H9 (cell line): Measurements from ENCODE around the gene ZMYND11. TPM values are rescaled to one million over a fixed set of nuclear protein-coding genes. Genes with fewer than 3 reads are reported as not detected.

Experiments used
- DNase-seq: peaks from one replicate; pipeline ENCODE4 v3.0.0-alpha.2; 2017
- H2AFZ ChIP-seq: one replicate; pipeline ENCODE4 v1.6.1; 2013; ENCODE audit warnings: mild to moderate bottlenecking, low read length, control low read depth, moderate library complexity
- H2AK5ac ChIP-seq: 2 replicates; pipeline ENCODE4 v1.6.1; 2013; ENCODE audit warnings: low read length, control low read depth, mixed read lengths; ENCODE audit not compliant: insufficient read length
- H2BK120ac ChIP-seq: one replicate; pipeline ENCODE4 v1.6.1; 2013; ENCODE audit warnings: low read depth, mild to moderate bottlenecking, low read length, control low read depth, inconsistent platforms; ENCODE audit not compliant: poor library complexity, severe bottlenecking
- H2BK12ac ChIP-seq: 2 replicates; pipeline ENCODE4 v1.6.1; 2013; ENCODE audit warnings: low read length, control low read depth, mixed read lengths, low read depth; ENCODE audit not compliant: insufficient read length
- H2BK15ac ChIP-seq: 2 replicates; pipeline ENCODE4 v1.6.1; 2013; ENCODE audit warnings: low read depth, low read length, control low read depth
- H2BK20ac ChIP-seq: one replicate; pipeline ENCODE4 v1.6.1; 2013; ENCODE audit warnings: low read depth, mild to moderate bottlenecking, low read length, control low read depth, inconsistent platforms; ENCODE audit not compliant: poor library complexity, severe bottlenecking
- H2BK5ac ChIP-seq: 2 replicates; pipeline ENCODE4 v1.6.1; 2013; ENCODE audit warnings: low read length, control low read depth, mixed read lengths; ENCODE audit not compliant: insufficient read length
- H3K14ac ChIP-seq: 2 replicates; pipeline ENCODE4 v1.6.1; 2013; ENCODE audit warnings: low read length, control low read depth; ENCODE audit not compliant: insufficient read depth
- H3K18ac ChIP-seq: 2 replicates; pipeline ENCODE4 v1.6.1; 2013; ENCODE audit warnings: low read depth, mild to moderate bottlenecking, mixed read lengths, low read length, control low read depth; ENCODE audit not compliant: insufficient read length
- H3K23ac ChIP-seq: 2 replicates; pipeline ENCODE4 v1.6.1; 2013; ENCODE audit warnings: low read length, control low read depth, mixed read lengths, low read depth; ENCODE audit not compliant: insufficient read length
- H3K23me2 ChIP-seq: 2 replicates; pipeline ENCODE4 v1.6.1; 2013; ENCODE audit warnings: low read depth, mild to moderate bottlenecking, mixed read lengths, low read length, control low read depth; ENCODE audit not compliant: insufficient read length, poor library complexity, severe bottlenecking
- H3K27ac ChIP-seq: 2 replicates; pipeline ENCODE4 v1.5.1; 2013; ENCODE audit warnings: low read length, control low read depth, mixed read lengths, low read depth; ENCODE audit not compliant: insufficient read length
- H3K27me3 ChIP-seq: 2 replicates; pipeline ENCODE4 v1.6.1; 2013; ENCODE audit warnings: low read length, control low read depth, inconsistent platforms; ENCODE audit not compliant: insufficient read depth
- H3K4ac ChIP-seq: 2 replicates; pipeline ENCODE4 v1.6.1; 2013; ENCODE audit warnings: low read depth, mild to moderate bottlenecking, control low read depth, inconsistent platforms, low read length, moderate library complexity
- H3K4me1 ChIP-seq: 2 replicates; pipeline ENCODE4 v1.6.1; 2013; ENCODE audit warnings: low read length, control low read depth, inconsistent platforms; ENCODE audit not compliant: insufficient read depth
- H3K4me2 ChIP-seq: 2 replicates; pipeline ENCODE4 v1.6.1; 2013; ENCODE audit warnings: low read length, control low read depth, mixed read lengths; ENCODE audit not compliant: insufficient read length, insufficient read depth
- H3K56ac ChIP-seq: 2 replicates; pipeline ENCODE4 v1.6.1; 2013; ENCODE audit warnings: low read depth, mild to moderate bottlenecking, mixed read lengths, low read length, control low read depth; ENCODE audit not compliant: insufficient read length
- H3K79me1 ChIP-seq: 2 replicates; pipeline ENCODE4 v1.6.1; 2013; ENCODE audit warnings: low read depth, mild to moderate bottlenecking, moderate library complexity, low read length, control low read depth, inconsistent platforms; ENCODE audit not compliant: insufficient read depth, poor library complexity, severe bottlenecking
- H3K79me2 ChIP-seq: 2 replicates; pipeline ENCODE4 v1.6.1; 2013; ENCODE audit warnings: low read length, control low read depth, inconsistent platforms; ENCODE audit not compliant: insufficient read depth
- H3K9ac ChIP-seq: 2 replicates; pipeline ENCODE4 v1.6.1; 2013; ENCODE audit warnings: low read length, control low read depth, mixed read lengths; ENCODE audit not compliant: insufficient read length; ENCODE audit errors: extremely low read depth
- H3K9me3 ChIP-seq: one replicate; pipeline ENCODE4 v1.6.1; 2013; ENCODE audit warnings: low read depth, low read length, inconsistent platforms; ENCODE audit not compliant: control insufficient read depth
- H3T11ph ChIP-seq: one replicate; pipeline ENCODE4 v1.6.1; 2013; ENCODE audit warnings: mild to moderate bottlenecking, low read length, control low read depth, inconsistent platforms
- H4K20me1 ChIP-seq: one replicate; pipeline ENCODE4 v1.6.1; 2013; ENCODE audit not compliant: control insufficient read depth, insufficient read length, insufficient read depth
- H4K5ac ChIP-seq: 2 replicates; pipeline ENCODE4 v1.6.1; 2013; ENCODE audit warnings: low read depth, mild to moderate bottlenecking, mixed read lengths, low read length, control low read depth; ENCODE audit not compliant: insufficient read length
- H4K8ac ChIP-seq: replicated peaks from 2 replicates; pipeline ENCODE4 v1.6.1; 2013; ENCODE audit warnings: low read length, control low read depth, mixed read lengths, low read depth; ENCODE audit not compliant: insufficient read length
- H4K91ac ChIP-seq: 2 replicates; pipeline ENCODE4 v1.6.1; 2013; ENCODE audit warnings: low read depth, mild to moderate bottlenecking, moderate library complexity, mixed read lengths, low read length, control low read depth; ENCODE audit not compliant: insufficient read length
- H3K27ac Mint-ChIP-seq, 3 experiments: 2 replicates in 2 of 3; 3 replicates in 1 of 3; pipeline ENCODE4 v1.8.0; 2020 to 2021; ENCODE audit warnings: mixed read lengths in 3 of 3, mild to moderate bottlenecking in 1 of 3, moderate library complexity in 1 of 3
- H3K27me3 Mint-ChIP-seq: 2 replicates; pipeline ENCODE4 v1.8.0; 2021; ENCODE audit warnings: low read depth, mild to moderate bottlenecking, moderate library complexity, mixed read lengths
- H3K36me3 Mint-ChIP-seq, 3 experiments: 2 replicates in 2 of 3; 3 replicates in 1 of 3; pipeline ENCODE4 v1.8.0; 2020 to 2021; ENCODE audit warnings: low read depth in 3 of 3, mixed read lengths in 3 of 3; ENCODE audit not compliant: insufficient read depth in 1 of 3
- H3K4me1 Mint-ChIP-seq, 2 experiments: 2 replicates each; pipeline ENCODE4 v1.8.0; 2020; ENCODE audit warnings: mixed read lengths in 2 of 2
- H3K4me3 Mint-ChIP-seq, 2 experiments: 2 replicates in 1 of 2; 3 replicates in 1 of 2; pipeline ENCODE4 v1.8.0; 2020 to 2021; ENCODE audit warnings: mild to moderate bottlenecking in 2 of 2, mixed read lengths in 2 of 2, moderate library complexity in 1 of 2
- H3K9me3 Mint-ChIP-seq, 2 experiments: 2 replicates in 1 of 2; 3 replicates in 1 of 2; pipeline ENCODE4 v1.8.0; 2020; ENCODE audit warnings: mild to moderate bottlenecking in 2 of 2, mixed read lengths in 2 of 2, moderate library complexity in 1 of 2
- CTCF ChIP-seq: fragments of 200-600 bp; sonication (generic); conservative IDR thresholded peaks from 3 replicates; pipeline ENCODE4 v1.8.0; 2021; ENCODE audit warnings: antibody characterized with exemption, mild to moderate bottlenecking
- WGBS: extraction: QIAGEN DNeasy Blood & Tissue Kit; methylation state at CpG from one replicate; pipeline ENCODE4 v1.1.7; 2013; ENCODE audit warnings: missing lambda C conversion rate, low lambda C conversion rate, mixed read lengths; ENCODE audit not compliant: insufficient read length; ENCODE audit errors: extremely low coverage; 5-methylcytosine and 5-hydroxymethylcytosine counted together
- total RNA-seq: library from RNA; stranded (reverse); gene quantifications from 2 replicates; pipeline ENCODE4 v1.2.1, GENCODE V29; 2021

ZMYND11 gene
- total RNA-seq, 1 experiment from 2014 or later, result 33.7 TPM

GRCh38 chr10:190216-190615 is 55.0 kb downstream of the ZMYND11 start:
- H3K14ac ChIP-seq, result no peak overlapping the region
- H3K56ac ChIP-seq, result no peak overlapping the region
- H3K23me2 ChIP-seq, result no peaks in the 10 kb centered on the region
- no peak overlapping the region for H3K18ac ChIP-seq
- Mint-ChIP-seq H3K27me3 (no peaks in the 10 kb centered on the region), H3K9me3 (no peaks in the 10 kb centered on the region), H3K36me3 (peaks cover 5 to 14% (median 7%) of the 10 kb centered on the region in 3 experiments), H3K4me3 (no peak overlapping the region), H3K27ac (peak overlapping the region in 1 of 3 experiments; percentile 21; a peak in 3 of 7 replicates), H3K4me1 (peaks cover 11 to 12% of the 10 kb centered on the region in 2 experiments)
- no peak overlapping the region for H4K5ac ChIP-seq
- H2AK5ac ChIP-seq, result no peak overlapping the region
- H3K4me2 ChIP-seq, result no peak overlapping the region
- no peak overlapping the region for H4K91ac ChIP-seq
- H3K23ac ChIP-seq, result no peak overlapping the region
- no peak overlapping the region for H2BK15ac ChIP-seq
- no peak overlapping the region for H3K9ac ChIP-seq
- H3K27ac ChIP-seq, result no peak overlapping the region
- H3K79me1 ChIP-seq, result no peaks in the 10 kb centered on the region
- TF ChIP-seq CTCF, result no peak
- H3K9me3 ChIP-seq, result no peaks in the 10 kb centered on the region
- no peak overlapping the region for H3T11ph ChIP-seq
- H3K4ac ChIP-seq, result no peak overlapping the region
- peak; percentile 26 for DNase-seq
- H2AFZ ChIP-seq, result no peak overlapping the region
- no CpG with 5 or more reads among the region's 8 CpGs for WGBS
- no peak overlapping the region for H4K8ac ChIP-seq
- no peak overlapping the region for H2BK20ac ChIP-seq
- no peak overlapping the region for H2BK120ac ChIP-seq
- H4K20me1 ChIP-seq, result no peaks in the 10 kb centered on the region
- no peaks in the 10 kb centered on the region for H3K27me3 ChIP-seq
- H3K4me1 ChIP-seq, result peaks cover 5% of the 10 kb centered on the region; the same call in 1 of the 2 replicates
- H3K79me2 ChIP-seq, result no peaks in the 10 kb centered on the region
- H2BK12ac ChIP-seq, result no peak overlapping the region
- H2BK5ac ChIP-seq, result no peak overlapping the region
